ENCODE measurements around the gene RAP1A. TPM values are rescaled to one million over a fixed set of nuclear protein-coding genes. Genes with fewer than 3 reads are reported as not detected.

Gene RAP1A
- total RNA-seq, 2 donors from 2014 or later = 31.4 to 39.1 TPM

- Histone ChIP-seq H3K4me1 (replicated peaks) (no peaks in the 10 kb centered on the region), H3K27ac (no peak overlapping the region), H3K36me3 (no peaks in the 10 kb centered on the region), H3K9me3 (no peaks in the 10 kb centered on the region), H3K4me3 (no peak overlapping the region), H3K27me3 (replicated peaks; ENCODE audit: insufficient read depth) (no peaks in the 10 kb centered on the region)
- TF ChIP-seq CTCF (IDR thresholded peaks at IDR 0.05) (no peak), POLR2AphosphoS5 (IDR thresholded peaks at IDR 0.05) (no peak), POLR2A (IDR thresholded peaks at IDR 0.05) (no peak)
- WGBS = 53% methylated on average over 1 of the region's 1 CpG
- intact Hi-C loops (cut with DNase I) = no loop called here
- no peak for DNase-seq (ENCODE audit: low spot score)
These were observed 104.3 kb downstream of the RAP1A start for GRCh38 chr1:111723871-111724270.

- intact Hi-C loops (cut with DNase I) = no loop called here
- TF ChIP-seq CTCF (IDR thresholded peaks at IDR 0.05) (no peak), POLR2A (IDR thresholded peaks at IDR 0.05) (no peak), POLR2AphosphoS5 (IDR thresholded peaks at IDR 0.05) (no peak)
- H3K4me1 ChIP-seq (replicated peaks) = no peaks in the 10 kb centered on the region
- no peak overlapping the region for H3K27ac ChIP-seq
- H3K27me3 ChIP-seq (replicated peaks; ENCODE audit: insufficient read depth) = no peaks in the 10 kb centered on the region
- WGBS = 10% methylated on average over 5 of the region's 5 CpGs
- H3K36me3 ChIP-seq = no peaks in the 10 kb centered on the region
- no peak overlapping the region for H3K4me3 ChIP-seq
- H3K9me3 ChIP-seq = no peaks in the 10 kb centered on the region
- DNase-seq (ENCODE audit: low spot score) = no peak
These were observed 105.6 kb downstream of the RAP1A start for GRCh38 chr1:111725192-111725591.

GRCh38 chr1:111727056-111727455 lies 107.5 kb downstream of the RAP1A start:
- no peak overlapping the region for H3K4me3 ChIP-seq
- no peaks in the 10 kb centered on the region for H3K9me3 ChIP-seq
- 92% methylated on average over 18 of the region's 18 CpGs for WGBS
- H3K36me3 ChIP-seq = no peaks in the 10 kb centered on the region
- H3K4me1 ChIP-seq (replicated peaks) = no peaks in the 10 kb centered on the region
- no peak overlapping the region for H3K27ac ChIP-seq
- TF ChIP-seq POLR2AphosphoS5 (IDR thresholded peaks at IDR 0.05) = no peak
- no peak for TF ChIP-seq CTCF (IDR thresholded peaks at IDR 0.05)
- TF ChIP-seq POLR2A (IDR thresholded peaks at IDR 0.05) = no peak
- intact Hi-C loops (cut with DNase I) = no loop called here
- H3K27me3 ChIP-seq (replicated peaks; ENCODE audit: insufficient read depth) = no peaks in the 10 kb centered on the region
- DNase-seq (ENCODE audit: low spot score) = no peak

GRCh38 chr1:111729271-111729921 lies 109.8 kb downstream of the RAP1A start:
- no peak for DNase-seq (ENCODE audit: low spot score)
- H3K27ac ChIP-seq = no peak overlapping the region
- H3K9me3 ChIP-seq = no peaks in the 10 kb centered on the region
- H3K36me3 ChIP-seq = no peaks in the 10 kb centered on the region
- no peak overlapping the region for H3K4me3 ChIP-seq
- no peaks in the 10 kb centered on the region for H3K27me3 ChIP-seq (replicated peaks; ENCODE audit: insufficient read depth)
- no peak for TF ChIP-seq POLR2A (IDR thresholded peaks at IDR 0.05)
- no peak for TF ChIP-seq POLR2AphosphoS5 (IDR thresholded peaks at IDR 0.05)
- no peak for TF ChIP-seq CTCF (IDR thresholded peaks at IDR 0.05)
- no peaks in the 10 kb centered on the region for H3K4me1 ChIP-seq (replicated peaks)
- intact Hi-C loops (cut with DNase I) = no loop called here
- 53% methylated on average over 8 of the region's 8 CpGs for WGBS

GRCh38 chr1:111729946-111730681 lies 110.5 kb downstream of the RAP1A start:
- TF ChIP-seq CTCF (IDR thresholded peaks at IDR 0.05) (no peak), POLR2A (IDR thresholded peaks at IDR 0.05) (no peak), POLR2AphosphoS5 (IDR thresholded peaks at IDR 0.05) (no peak)
- no peak for DNase-seq (ENCODE audit: low spot score)
- no peaks in the 10 kb centered on the region for H3K9me3 ChIP-seq
- no peaks in the 10 kb centered on the region for H3K27me3 ChIP-seq (replicated peaks; ENCODE audit: insufficient read depth)
- no peak overlapping the region for H3K4me3 ChIP-seq
- intact Hi-C loops (cut with DNase I) = no loop called here
- 75% methylated on average over 7 of the region's 7 CpGs for WGBS
- no peak overlapping the region for H3K27ac ChIP-seq
- H3K4me1 ChIP-seq (replicated peaks) = no peaks in the 10 kb centered on the region
- no peaks in the 10 kb centered on the region for H3K36me3 ChIP-seq

All from prostate gland (tissue), 2 donors.